GM18868 (cell line): ENCODE data around the gene AGAP9.
"Not testable (repeated sequence)": the region's sequence is repeated elsewhere in the genome, so short reads cannot be mapped to it uniquely, and the experiment has no call there.

Source experiments
- ATAC-seq: cut with Tn5 transposase; IDR thresholded peaks from one replicate; pipeline ENCODE4 v1.9.1; 2021; ENCODE audit warnings: mild to moderate bottlenecking, moderate library complexity; ENCODE audit not compliant: unreplicated experiment

AGAP9 gene

DNA sequence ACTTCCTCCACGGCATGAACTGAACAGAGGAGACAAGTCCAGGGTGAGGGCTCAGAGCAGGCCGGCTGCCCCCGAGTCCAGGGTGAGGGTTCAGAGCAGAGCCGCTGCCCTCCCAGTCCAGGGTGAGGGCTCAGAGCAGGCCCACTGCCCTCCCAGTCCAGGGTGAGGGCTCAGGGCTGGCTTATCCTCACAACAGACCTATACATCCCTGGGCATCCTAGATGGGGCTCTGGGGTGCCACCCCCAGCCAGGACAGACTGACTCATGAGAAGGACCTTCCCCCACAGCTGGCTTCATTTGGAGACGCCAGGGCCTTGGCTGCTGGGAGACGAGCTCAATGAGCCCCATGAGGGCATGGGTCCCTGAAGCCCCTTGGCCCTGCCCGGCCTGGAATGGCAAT, 33.8 kb downstream of the AGAP9 start:
- ATAC-seq, result not testable (repeated sequence)

- not testable (repeated sequence) for ATAC-seq
Measured at GRCh38 chr10:47485943-47486342, 37.5 kb downstream of the AGAP9 start.

- not testable (repeated sequence) for ATAC-seq
Measured at GRCh38 chr10:47484786-47485185, 38.7 kb downstream of the AGAP9 start.

DNA sequence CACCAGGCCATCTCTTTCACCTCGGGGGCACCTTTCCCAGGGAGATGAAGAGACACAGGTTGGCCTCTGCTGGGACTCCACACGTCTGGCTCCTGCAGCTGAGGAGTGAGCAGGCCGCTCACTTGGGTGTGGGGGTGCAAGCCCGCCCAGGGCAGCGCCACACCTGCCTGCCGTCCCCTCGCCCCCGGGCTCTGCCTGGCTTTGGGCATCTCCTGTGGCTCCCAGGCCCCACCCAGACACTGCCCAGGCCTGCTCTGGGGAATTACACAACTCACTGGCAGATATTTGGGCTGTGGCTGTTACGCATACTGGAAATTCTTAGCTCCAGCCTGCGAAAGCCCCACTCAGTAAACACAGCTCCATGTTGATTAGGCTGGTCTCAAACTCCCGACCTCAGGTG, 39.5 kb downstream of the AGAP9 start, which contains the start of gene ANXA8:
ANXA8 (minus strand) TSS at position 193 of the 400 bp plus-strand sequence; CDS start at position 11, 182 bp downstream.
- not testable (repeated sequence) for ATAC-seq

DNA sequence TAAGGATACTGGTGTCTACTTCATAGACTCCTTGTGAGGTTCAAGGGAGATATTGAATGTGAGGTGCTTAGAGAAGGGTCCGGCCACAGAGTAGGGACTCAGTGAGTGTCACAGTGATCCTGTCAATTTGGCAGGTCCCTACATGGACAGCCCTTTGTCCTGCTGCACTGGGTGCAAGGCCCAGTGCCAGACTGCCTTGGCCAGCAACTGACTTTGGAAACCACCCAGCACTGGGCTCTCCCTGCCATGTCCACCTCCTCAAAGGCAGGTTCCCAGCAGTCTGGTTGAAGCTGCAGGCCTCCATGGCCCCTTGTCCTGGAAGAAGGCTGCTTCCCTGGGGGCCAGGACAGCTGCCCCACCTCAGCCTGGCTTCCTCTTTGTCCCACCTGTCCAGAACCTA, 41.1 kb downstream of the AGAP9 start:
- not testable (repeated sequence) for ATAC-seq

DNA sequence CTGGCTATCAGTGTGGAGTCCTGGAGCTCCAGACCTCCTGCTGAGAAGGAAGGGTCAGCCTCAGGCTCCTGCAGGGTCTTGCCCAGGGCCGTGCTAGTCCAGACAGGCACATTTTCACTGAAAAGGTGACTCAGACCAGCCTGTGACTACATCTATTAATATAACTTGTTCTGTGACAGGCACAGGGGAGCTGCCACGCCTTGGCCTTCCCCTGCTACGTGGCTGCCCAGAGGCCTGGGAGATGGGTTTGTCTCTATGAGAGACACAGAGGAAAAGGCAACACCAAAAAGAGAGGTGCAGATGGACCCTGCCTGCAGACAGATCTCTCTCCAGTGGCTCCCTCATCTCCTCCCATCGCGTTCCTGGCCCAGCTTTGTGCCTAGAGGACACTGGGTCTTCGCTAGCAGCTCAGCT, 41.7 kb downstream of the AGAP9 start:
- not testable (repeated sequence) for ATAC-seq

GRCh38 chr10:47481182-47481766, 42.2 kb downstream of the AGAP9 start:
- ATAC-seq, result not testable (repeated sequence)

- ATAC-seq, result not testable (repeated sequence)
Measured at GRCh38 chr10:47480133-47480532, 43.3 kb downstream of the AGAP9 start.

- not testable (repeated sequence) for ATAC-seq
Measured at GRCh38 chr10:47478114-47478513, 45.3 kb downstream of the AGAP9 start.

- ATAC-seq, result not testable (repeated sequence)
Measured at GRCh38 chr10:47477078-47477477, 46.4 kb downstream of the AGAP9 start.

DNA sequence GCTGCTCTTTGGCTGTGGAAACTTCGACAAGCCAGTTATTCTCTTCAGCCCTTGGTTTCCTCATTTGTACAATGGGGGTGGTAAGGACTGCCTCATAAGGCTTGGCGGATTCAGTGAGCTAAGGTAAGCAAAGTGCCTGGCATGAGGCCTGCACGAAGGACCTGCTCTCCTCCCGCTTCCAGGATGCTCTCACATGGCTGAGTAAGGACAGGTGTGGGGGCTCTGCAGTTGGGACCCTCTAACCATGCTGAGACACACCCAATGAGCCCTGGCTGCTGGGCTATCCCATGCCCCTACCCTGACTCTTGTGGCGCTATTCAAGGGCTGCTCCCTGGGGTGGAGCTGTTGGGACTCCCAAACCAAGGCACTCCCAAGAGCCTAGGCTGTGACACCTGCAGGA, 48.3 kb downstream of the AGAP9 start:
- not testable (repeated sequence) for ATAC-seq

GRCh38 chr10:47473516-47473915, 49.9 kb downstream of the AGAP9 start:
- ATAC-seq, result not testable (repeated sequence)

DNA sequence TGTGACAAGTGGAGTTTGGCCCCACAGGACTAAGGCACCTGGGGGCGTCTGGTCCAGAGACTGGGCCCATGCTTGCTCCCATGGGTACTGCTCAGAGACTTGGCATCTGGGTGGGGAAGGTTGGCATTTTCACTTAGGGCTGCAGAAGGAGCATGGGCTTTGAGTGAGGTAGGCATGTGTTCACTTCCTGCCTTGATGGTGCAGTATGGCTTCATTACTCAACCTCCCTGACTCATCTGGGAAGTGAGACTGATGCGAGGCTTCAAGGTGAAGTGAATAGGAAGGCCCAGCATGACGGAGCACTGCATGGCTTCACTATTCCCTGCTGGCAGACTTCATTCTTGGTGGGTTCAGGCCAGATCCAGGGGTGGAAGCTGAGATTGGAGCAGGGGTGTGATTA, 50.8 kb downstream of the AGAP9 start:
- ATAC-seq, result peak; percentile 87

- not testable (repeated sequence) for ATAC-seq
Measured at GRCh38 chr10:47472072-47472471, 51.4 kb downstream of the AGAP9 start.

- ATAC-seq, result not testable (repeated sequence)
Measured at GRCh38 chr10:47468731-47469528, 54.5 kb downstream of the AGAP9 start.

DNA sequence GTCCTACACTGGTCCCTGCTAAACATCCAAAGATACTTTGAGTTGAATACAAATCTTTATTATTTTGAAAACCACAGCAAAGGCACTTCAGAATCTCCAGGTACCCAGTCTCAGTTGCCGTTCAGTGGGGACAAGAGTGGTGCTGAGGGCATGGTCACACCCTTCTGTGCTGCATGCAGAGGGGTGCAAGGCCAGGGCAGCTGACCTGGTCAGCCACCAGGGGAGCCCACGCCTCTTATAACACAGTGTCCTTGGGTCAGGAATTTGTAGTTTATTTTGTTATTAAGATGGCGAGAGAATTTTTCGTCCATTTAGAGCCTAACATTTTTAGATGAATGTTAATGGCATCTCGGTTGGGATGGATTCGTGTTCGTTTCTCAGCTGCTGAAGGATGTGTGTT, 55.5 kb downstream of the AGAP9 start:
- not testable (repeated sequence) for ATAC-seq

DNA sequence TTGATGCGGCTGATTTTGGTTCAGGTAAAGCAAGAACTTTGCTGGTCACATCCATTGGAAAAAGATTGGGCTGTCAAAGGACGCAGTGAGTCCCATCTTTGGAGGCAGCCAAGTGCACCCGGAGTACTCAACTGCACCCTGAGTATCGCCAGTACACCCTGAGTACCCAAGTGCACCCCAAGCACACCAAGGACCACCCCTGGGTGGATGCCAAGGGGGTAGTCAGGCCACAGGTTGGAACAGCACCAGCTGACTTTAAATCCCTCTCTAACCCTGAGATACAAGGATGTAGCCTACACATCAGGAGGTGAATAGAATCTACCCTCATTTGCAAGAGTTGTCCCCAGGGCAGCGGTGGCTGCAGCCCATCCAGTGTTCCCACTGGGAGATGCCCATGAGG, 56.0 kb downstream of the AGAP9 start:
- not testable (repeated sequence) for ATAC-seq

DNA sequence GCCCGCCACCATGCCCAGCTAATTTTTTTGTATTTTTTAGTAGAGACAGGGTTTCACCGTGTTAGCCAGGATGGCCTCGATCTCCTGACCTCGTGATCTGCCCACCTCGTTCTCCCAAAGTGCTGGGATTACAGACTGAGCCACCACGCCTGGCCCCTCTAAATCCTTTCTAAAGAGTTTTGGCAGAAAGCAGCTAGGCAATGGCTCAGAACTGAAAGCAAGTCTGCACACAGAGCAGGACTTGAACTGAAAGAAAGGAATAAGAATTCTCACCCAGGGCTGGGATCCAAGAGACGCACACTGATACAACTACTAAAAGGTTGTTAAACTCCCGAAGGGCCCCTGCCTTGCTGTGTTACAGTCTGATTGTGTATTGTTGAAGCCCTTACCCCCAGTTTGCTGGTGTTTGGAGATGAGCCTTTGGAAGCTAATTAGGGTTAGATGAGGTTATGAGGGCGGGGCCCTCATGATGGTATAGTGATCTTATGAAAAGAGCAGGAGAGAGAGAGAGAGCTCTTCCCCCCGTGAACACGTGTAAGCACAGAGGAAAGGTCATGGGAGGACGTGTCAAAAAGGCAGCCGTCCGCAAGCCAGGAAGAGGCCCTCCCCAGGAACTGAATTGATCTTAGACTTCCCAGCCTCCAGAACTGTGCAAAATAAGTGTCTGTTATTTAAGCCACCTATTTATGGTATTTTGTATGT, 58.1 kb downstream of the AGAP9 start:
- not testable (repeated sequence) for ATAC-seq

DNA sequence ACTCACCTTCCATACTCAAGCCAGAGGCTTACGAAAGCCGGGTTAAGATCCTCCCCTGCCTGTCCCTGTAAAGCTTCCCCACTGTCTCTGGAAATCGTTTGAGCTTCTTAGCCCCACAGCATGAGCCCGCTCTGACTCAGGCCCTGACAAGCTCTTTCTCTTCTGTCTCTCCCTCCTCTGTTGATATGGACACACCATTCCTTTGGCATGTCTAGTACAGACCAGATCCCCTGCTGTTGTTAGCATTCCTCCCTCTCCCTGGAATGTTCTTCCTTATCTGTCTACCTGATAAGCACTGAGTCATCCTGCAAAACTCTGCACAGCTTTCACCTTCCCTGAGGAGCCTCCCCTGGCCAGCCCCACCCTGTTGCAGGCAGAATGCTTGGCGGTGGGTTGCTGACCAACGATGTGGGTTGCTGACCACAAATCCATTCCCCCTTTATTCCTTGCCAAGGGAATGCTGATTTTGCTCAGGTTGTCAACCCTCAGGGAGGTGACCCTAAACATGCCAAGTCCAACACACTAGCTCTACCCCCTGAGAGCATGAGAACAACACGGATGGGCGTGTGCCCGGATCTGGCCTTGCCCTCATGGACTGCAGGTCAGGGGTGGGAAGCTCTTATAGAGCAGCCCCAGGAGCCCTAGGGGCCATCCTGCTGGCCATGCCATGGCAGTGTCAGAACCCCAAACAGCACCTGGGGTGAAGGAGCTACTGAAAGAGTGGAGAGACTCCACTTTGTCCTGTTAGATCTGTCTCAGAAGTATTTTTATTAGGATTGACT, 60.7 kb downstream of the AGAP9 start:
- not testable (repeated sequence) for ATAC-seq

DNA sequence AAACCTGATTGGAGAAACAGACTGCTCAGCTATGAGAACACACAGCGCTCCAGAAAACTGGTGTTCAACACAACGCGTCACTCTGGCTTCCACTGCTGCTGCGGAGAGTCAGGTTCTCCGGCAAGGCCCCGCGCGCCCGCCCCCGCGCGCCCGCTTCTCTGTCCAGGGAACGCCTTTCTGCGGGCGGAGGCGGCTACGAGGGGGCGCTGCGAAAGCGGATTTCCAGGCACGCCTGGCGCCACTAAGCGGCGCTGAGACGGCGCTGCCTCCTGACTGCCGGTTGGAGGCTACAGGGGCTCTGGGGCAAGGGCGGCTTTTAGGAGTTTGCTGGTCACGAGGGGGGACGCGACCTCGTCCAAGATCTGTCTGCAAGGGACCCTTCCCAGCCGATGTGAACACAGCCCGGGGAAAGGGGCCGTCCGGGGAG, 62.2 kb downstream of the AGAP9 start:
- ATAC-seq, result peak; percentile 70
